ENCODE data around the gene NAV1. TPM values are rescaled to one million over a fixed set of nuclear protein-coding genes. Genes with fewer than 3 reads are reported as not detected.
"Not testable (repeated sequence)": the region's sequence is repeated elsewhere in the genome, so short reads cannot be mapped to it uniquely, and the experiment has no call there.

The NAV1 gene
- total and polyA plus RNA-seq, 12 donors = 3.0 to 21.9 (median 12.8) TPM

GRCh38 chr1:201491896-201492511 is 46.9 kb upstream of the NAV1 start:
- peaks cover 25 to 81% of the 10 kb centered on the region in 2 donors for H3K4me1 ChIP-seq (replicated peaks in 1 of 2)
- intact Hi-C loops (cut with DNase I) = no loop called here
- H3K27me3 ChIP-seq = no peaks in the 10 kb centered on the region
- WGBS, 4 donors = 48 to 81% (median 79%) methylated on average over 3 of the region's 3 CpGs
- H3K27ac ChIP-seq = peak overlapping the region in 2 of 5 donors; percentile 43 to 86
- peaks cover 0 to 17% of the 10 kb centered on the region in 2 donors for H3K36me3 ChIP-seq (replicated peaks in 1 of 2)
- H3K4me3 ChIP-seq = no peak overlapping the region
- no peak for DNase-seq
- H3K9me3 ChIP-seq (replicated peaks in 1 of 3) = no peaks in the 10 kb centered on the region
- TF ChIP-seq POLR2A (IDR thresholded peaks at IDR 0.05) = no peak
- no peak for TF ChIP-seq CTCF (IDR thresholded peaks at IDR 0.05)

GRCh38 chr1:201493026-201493656 is 45.8 kb upstream of the NAV1 start:
- peaks cover 25 to 76% of the 10 kb centered on the region in 2 donors for H3K4me1 ChIP-seq (replicated peaks in 1 of 2)
- H3K27me3 ChIP-seq; H3K4me3 ChIP-seq; DNase-seq; H3K9me3 ChIP-seq (replicated peaks in 1 of 3); intact Hi-C loops (cut with DNase I): not testable (repeated sequence)
- peaks cover 0 to 12% of the 10 kb centered on the region in 2 donors for H3K36me3 ChIP-seq (replicated peaks in 1 of 2)
- WGBS, 4 donors = 76 to 92% (median 86%) methylated on average over 3 of the region's 3 CpGs
- H3K27ac ChIP-seq = peak overlapping the region in 3 of 5 donors; percentile 2 to 86 (median 43)

- peaks cover 0 to 6% of the 10 kb centered on the region in 2 donors for H3K36me3 ChIP-seq (replicated peaks in 1 of 2)
- TF ChIP-seq CTCF (IDR thresholded peaks at IDR 0.05) (no peak), POLR2A (IDR thresholded peaks at IDR 0.05) (no peak)
- peak overlapping the region in 3 of 5 donors; percentile 33 to 86 (median 42) for H3K27ac ChIP-seq
- 19 to 32% (median 25%) methylated on average over 12 to 15 of the region's 15 CpGs for WGBS, 4 donors
- peaks cover 20 to 67% of the 10 kb centered on the region in 2 donors for H3K4me1 ChIP-seq (replicated peaks in 1 of 2)
- H3K9me3 ChIP-seq (replicated peaks in 1 of 3) = no peaks in the 10 kb centered on the region
- DNase-seq = peak in 6 of 7 donors; percentile 62 to 82 (median 68)
- no peak overlapping the region for H3K4me3 ChIP-seq
- intact Hi-C loops (cut with DNase I) = no loop called here
- no peaks in the 10 kb centered on the region for H3K27me3 ChIP-seq
Observed at GRCh38 chr1:201493757-201494617, 44.9 kb upstream of the NAV1 start.

- H3K27me3 ChIP-seq = no peaks in the 10 kb centered on the region
- intact Hi-C loops (cut with DNase I) = no loop called here
- no peak overlapping the region for H3K4me3 ChIP-seq
- DNase-seq = peak in 6 of 7 donors; percentile 36 to 85 (median 60)
- peak overlapping the region in 3 of 5 donors; percentile 10 to 86 (median 42) for H3K27ac ChIP-seq
- peaks cover 0 to 4% of the 10 kb centered on the region in 2 donors for H3K36me3 ChIP-seq (replicated peaks in 1 of 2)
- TF ChIP-seq POLR2A (IDR thresholded peaks at IDR 0.05) (no peak), CTCF (IDR thresholded peaks at IDR 0.05) (no peak)
- H3K4me1 ChIP-seq (replicated peaks in 1 of 2) = peaks cover 8 to 54% of the 10 kb centered on the region in 2 donors
- no peaks in the 10 kb centered on the region for H3K9me3 ChIP-seq (replicated peaks in 1 of 3)
- 61 to 86% (median 71%) methylated on average over 8 to 11 of the region's 11 CpGs for WGBS, 4 donors
Observed at GRCh38 chr1:201495551-201496295, 43.2 kb upstream of the NAV1 start.
